IMR-90 (cell line): ENCODE data around the gene LCE6A. TPM values are rescaled to one million over a fixed set of nuclear protein-coding genes. Genes with fewer than 3 reads are reported as not detected.

Experiments
- ATAC-seq: fragments of 200-7000 bp; cut with Tn5 transposase; 2 replicates; pipeline ENCODE4 v1.9.1; 2020; ENCODE audit warnings: low read depth, mild to moderate bottlenecking, moderate library complexity
- BruUV-seq: library from RNA; stranded (reverse); fragments of 400-500 nt; replicated peaks from 2 replicates; lab custom pipeline; 2021; lab: Mats Ljungman, UMichigan
- CTCF ChIA-PET: fragments of 300-600 bp; formaldehyde crosslinking; extraction: SDS; loops from one replicate; lab custom pipeline; 2021; ENCODE audit warnings: antibody characterized with exemption; lab: Yijun Ruan, JAX
- POLR2A ChIA-PET: fragments of 300-600 bp; sonication (Branson Sonifier 250); formaldehyde crosslinking; loops from one replicate; lab custom pipeline; 2022; ENCODE audit warnings: antibody characterized with exemption; ENCODE audit not compliant: unreplicated experiment; lab: Charles Lee
- DNase-seq: peaks from one replicate; pipeline ENCODE4 v3.0.0; 2013
- H2AFZ ChIP-seq: replicated peaks from 2 replicates; pipeline ENCODE3; 2013; ENCODE audit warnings: low read length, mild to moderate bottlenecking; ENCODE audit not compliant: poor library complexity
- H2AK5ac ChIP-seq: 2 replicates; pipeline ENCODE4 v1.6.1; 2013; ENCODE audit warnings: low read depth, low read length, inconsistent platforms
- H2AK9ac ChIP-seq: replicated peaks from 2 replicates; pipeline ENCODE3; 2013; ENCODE audit warnings: mild to moderate bottlenecking, low read depth, low read length, moderate library complexity; ENCODE audit not compliant: poor library complexity
- H2BK120ac ChIP-seq: 2 replicates; pipeline ENCODE4 v1.6.1; 2013; ENCODE audit warnings: low read depth, low read length, inconsistent platforms
- H2BK15ac ChIP-seq: 3 replicates; pipeline ENCODE4 v1.6.1; 2013; ENCODE audit warnings: low read depth, low read length, inconsistent platforms
- H2BK20ac ChIP-seq: 2 replicates; pipeline ENCODE4 v1.6.1; 2013; ENCODE audit warnings: low read depth, mild to moderate bottlenecking, inconsistent platforms, low read length, moderate library complexity
- H2BK5ac ChIP-seq: 2 replicates; pipeline ENCODE4 v1.6.1; 2013; ENCODE audit warnings: mild to moderate bottlenecking, low read depth, low read length, inconsistent platforms; ENCODE audit not compliant: poor library complexity, severe bottlenecking
- H3K14ac ChIP-seq: replicated peaks from 2 replicates; pipeline ENCODE4 v1.6.1; 2013; ENCODE audit warnings: low read depth, low read length, inconsistent platforms
- H3K18ac ChIP-seq: 2 replicates; pipeline ENCODE4 v1.6.1; 2013; ENCODE audit warnings: low read depth, low read length, control low read depth
- H3K23ac ChIP-seq: 2 replicates; pipeline ENCODE4 v1.6.1; 2013; ENCODE audit warnings: low read depth, low read length, inconsistent platforms
- H3K27ac ChIP-seq: 2 replicates; pipeline ENCODE4 v1.5.1; 2013; ENCODE audit warnings: mild to moderate bottlenecking, control low read depth, low read length; ENCODE audit not compliant: insufficient read depth
- H3K27me3 ChIP-seq: 2 replicates; pipeline ENCODE4 v1.6.1; 2013; ENCODE audit warnings: low read length; ENCODE audit not compliant: control insufficient read depth, insufficient read depth
- H3K36me3 ChIP-seq: 2 replicates; pipeline ENCODE4 v1.6.1; 2013; ENCODE audit warnings: low read length, mixed read lengths; ENCODE audit not compliant: control insufficient read depth, insufficient read depth
- H3K4ac ChIP-seq: 2 replicates; pipeline ENCODE4 v1.6.1; 2013; ENCODE audit warnings: low read depth, low read length, inconsistent platforms
- H3K4me1 ChIP-seq: 2 replicates; pipeline ENCODE4 v1.6.1; 2013; ENCODE audit warnings: low read length, mixed read lengths; ENCODE audit not compliant: control insufficient read depth, insufficient read depth
- H3K4me2 ChIP-seq: 2 replicates; pipeline ENCODE4 v1.6.1; 2013; ENCODE audit warnings: low read depth, mild to moderate bottlenecking, control low read depth, low read length, moderate library complexity
- H3K4me3 ChIP-seq: 2 replicates; pipeline ENCODE4 v1.5.1; 2013; ENCODE audit warnings: low read depth, mild to moderate bottlenecking, control low read depth, low read length, moderate library complexity; ENCODE audit not compliant: insufficient read depth
- H3K56ac ChIP-seq: 2 replicates; pipeline ENCODE4 v1.6.1; 2013; ENCODE audit warnings: low read length, inconsistent platforms; ENCODE audit not compliant: insufficient read depth; ENCODE audit errors: extremely low read depth
- H3K79me1 ChIP-seq, 2 experiments: 2 replicates each; pipeline ENCODE4 v1.6.1; 2013; ENCODE audit warnings: low read length in 2 of 2, inconsistent platforms in 1 of 2, low read depth in 1 of 2
- H3K9ac ChIP-seq: 2 replicates; pipeline ENCODE4 v1.6.1; 2013; ENCODE audit warnings: low read depth, low read length, control low read depth
- H3K9me1 ChIP-seq: 2 replicates; pipeline ENCODE4 v1.6.1; 2013; ENCODE audit warnings: low read length, inconsistent platforms; ENCODE audit not compliant: insufficient read depth
- H3K9me3 ChIP-seq: 2 replicates; pipeline ENCODE4 v1.6.1; 2013; ENCODE audit warnings: low read length; ENCODE audit not compliant: control insufficient read depth, insufficient read depth
- H4K20me1 ChIP-seq: 2 replicates; pipeline ENCODE4 v1.6.1; 2013; ENCODE audit warnings: low read length, inconsistent platforms; ENCODE audit not compliant: insufficient read depth
- H4K5ac ChIP-seq: 2 replicates; pipeline ENCODE4 v1.6.1; 2013; ENCODE audit warnings: mild to moderate bottlenecking, low read depth, low read length, control low read depth
- H4K8ac ChIP-seq, 2 experiments: 2 replicates each; pipeline ENCODE4 v1.6.1; 2013; ENCODE audit warnings: low read depth in 2 of 2, low read length in 2 of 2, control low read depth in 1 of 2, inconsistent platforms in 1 of 2
- H4K91ac ChIP-seq: 2 replicates; pipeline ENCODE4 v1.6.1; 2013; ENCODE audit warnings: low read depth, low read length, inconsistent platforms; ENCODE audit not compliant: insufficient read depth
- BHLHE40 ChIP-seq: fragments of 150-350 bp; IDR thresholded peaks from 2 replicates; pipeline ENCODE4 v1.6.1; 2016; ENCODE audit warnings: mild to moderate bottlenecking, low read depth, low read length
- CHD1 ChIP-seq: IDR thresholded peaks from 2 replicates; pipeline ENCODE4 v1.6.1; 2012; ENCODE audit warnings: low read depth, low read length, improper control_type of control experiment
- CTCF ChIP-seq: conservative IDR thresholded peaks from 2 replicates; pipeline ENCODE4 v1.5.1; 2012; ENCODE audit warnings: mild to moderate bottlenecking, low read depth, low read length, improper control_type of control experiment
- FOS ChIP-seq: fragments of 150-350 bp; IDR thresholded peaks from 2 replicates; pipeline ENCODE4 v1.6.1; 2016; ENCODE audit warnings: low read depth, low read length
- MAFK ChIP-seq: IDR thresholded peaks from 2 replicates; pipeline ENCODE4 v1.6.1; 2012; ENCODE audit warnings: low read depth, low read length, improper control_type of control experiment
- MXI1 ChIP-seq: IDR thresholded peaks from 2 replicates; pipeline ENCODE4 v1.6.1; 2012; ENCODE audit warnings: low read depth, mild to moderate bottlenecking, low read length, moderate library complexity, borderline replicate concordance
- NFE2L2 ChIP-seq: fragments of 150-350 bp; IDR thresholded peaks from 2 replicates; pipeline ENCODE4 v1.6.1; 2016; ENCODE audit warnings: low read depth, mild to moderate bottlenecking, low read length
- POLR2A ChIP-seq: IDR thresholded peaks from 2 replicates; pipeline ENCODE4 v1.6.1; 2012; ENCODE audit warnings: mild to moderate bottlenecking, low read depth, low read length
- RAD21 ChIP-seq: IDR thresholded peaks from 2 replicates; pipeline ENCODE4 v1.6.1; 2012; ENCODE audit warnings: low read length, improper control_type of control experiment
- RFX5 ChIP-seq: IDR thresholded peaks from 2 replicates; pipeline ENCODE4 v1.8.0; 2012; ENCODE audit warnings: low read depth, mild to moderate bottlenecking, low read length, moderate library complexity
- SMC3 ChIP-seq: fragments of 150-350 bp; IDR thresholded peaks from 2 replicates; pipeline ENCODE4 v1.6.1; 2016; ENCODE audit warnings: low read depth, mild to moderate bottlenecking, antibody characterized with exemption, low read length, moderate library complexity
- USF2 ChIP-seq: fragments of 150-350 bp; IDR thresholded peaks from 2 replicates; pipeline ENCODE4 v1.6.1; 2017; ENCODE audit warnings: mild to moderate bottlenecking, antibody characterized with exemption, low read length, low read depth
- WGBS, 2 experiments: methylation state at CpG; one replicate each; pipeline versions ENCODE4 v1.1.5 to v1.1.7; 2013; ENCODE audit warnings: missing lambda C conversion rate in 2 of 2; ENCODE audit not compliant: insufficient read length in 1 of 2; ENCODE audit errors: extremely low coverage in 2 of 2; 5-methylcytosine and 5-hydroxymethylcytosine counted together
- dilution Hi-C: fragments of 300-500 bp; cut with HindIII; formaldehyde crosslinking; loops from one replicate; pipeline ENCODE4 v1.14.3; 2018; ENCODE audit warnings: low sequenced_read_pairs; ENCODE audit not compliant: unreplicated experiment
- in situ Hi-C: fragments of 300-500 bp; cut with MboI; formaldehyde crosslinking; loops from 3 replicates; pipeline ENCODE4 v1.14.3; 2019; ENCODE audit warnings: low sequenced_read_pairs, inconsistent platforms, mixed read lengths
- intact Hi-C: fragments of 100-400 bp; cut with micrococcal nuclease; formaldehyde crosslinking; loops from 2 replicates; pipeline ENCODE4 v1.10.0; 2022
- polyA plus RNA-seq, 3 experiments: library from polyadenylated mRNA; depleted of rRNA; stranded (reverse); fragments of >200 nt; gene quantifications; 2 replicates each; pipeline ENCODE4 v1.2.3, GENCODE V29; 2012; ENCODE audit warnings: low replicate concordance in 1 of 3
- total RNA-seq: library from RNA; depleted of rRNA; stranded (reverse); fragments of >200 nt; gene quantifications from 2 replicates; pipeline ENCODE4 v1.2.3, GENCODE V29; 2012

The LCE6A gene
- total and polyA plus RNA-seq, 2 of the 4 experiments (the other 2 are of a cell fraction): not detected

- no peaks in the 10 kb centered on the region for H3K9me1 ChIP-seq
- no peak overlapping the region for H2BK15ac ChIP-seq
- intact Hi-C loops (no loop called here), dilution Hi-C loops (no loop called here), in situ Hi-C loops (no loop called here)
- H3K27me3 ChIP-seq: no peaks in the 10 kb centered on the region
- H3K56ac ChIP-seq: no peak overlapping the region
- no peaks in the 10 kb centered on the region for H3K4me1 ChIP-seq
- no peak overlapping the region for H2BK120ac ChIP-seq
- DNase-seq (no peak), ATAC-seq (no peak)
- no peak overlapping the region for H3K27ac ChIP-seq
- H2AFZ ChIP-seq: no peak overlapping the region
- ChIA-PET CTCF (no interaction called here), POLR2A (no interaction called here)
- H3K4ac ChIP-seq: no peak overlapping the region
- no peak overlapping the region for H3K4me3 ChIP-seq
- no peak overlapping the region for H3K4me2 ChIP-seq
- no peak overlapping the region for H4K5ac ChIP-seq
- H3K79me1 ChIP-seq: no peaks in the 10 kb centered on the region
- no peak overlapping the region for H4K8ac ChIP-seq
- H3K36me3 ChIP-seq: no peaks in the 10 kb centered on the region
- no peaks in the 10 kb centered on the region for H3K9me3 ChIP-seq
- H2AK5ac ChIP-seq: no peak overlapping the region
- TF ChIP-seq RFX5 (no peak), MAFK (no peak), MXI1 (no peak), POLR2A (no peak), CHD1 (no peak), NFE2L2 (no peak), CTCF (no peak), FOS (no peak), USF2 (no peak), SMC3 (no peak), RAD21 (no peak), BHLHE40 (no peak)
- H3K23ac ChIP-seq: no peak overlapping the region
- no peak overlapping the region for H3K14ac ChIP-seq
- H2BK20ac ChIP-seq: no peak overlapping the region
- WGBS, 2 experiments: no CpG with 5 or more reads among the region's 4 CpGs
- H3K18ac ChIP-seq: no peak overlapping the region
- H4K91ac ChIP-seq: no peak overlapping the region
- no peak overlapping the region for H2AK9ac ChIP-seq
- no TSS peak for BruUV-seq
- no peak overlapping the region for H2BK5ac ChIP-seq
- no peak overlapping the region for H3K9ac ChIP-seq
- H4K20me1 ChIP-seq: no peaks in the 10 kb centered on the region
Observed at GRCh38 chr1:152880316-152880715, 37.7 kb downstream of the LCE6A start.
